Effector memory CD4-positive, alpha-beta T cell (primary cell): ENCODE measurements around the gene PIN1.

ENCODE experiments used
- DNase-seq, 3 donors: peaks; one replicate each; pipeline ENCODE4 v3.0.0-alpha.2; 2020
- H3K27ac ChIP-seq: 2 replicates; pipeline ENCODE4 v1.7.0; 2013; ENCODE audit warnings: mild to moderate bottlenecking, low read length, moderate library complexity; ENCODE audit not compliant: insufficient read depth, poor library complexity, severe bottlenecking
- H3K27me3 ChIP-seq: replicated peaks from 2 replicates; pipeline ENCODE4 v1.7.0; 2013; ENCODE audit warnings: mild to moderate bottlenecking, low read length; ENCODE audit not compliant: insufficient read depth, control insufficient read depth, poor library complexity, severe bottlenecking
- H3K36me3 ChIP-seq: 2 replicates; pipeline ENCODE4 v1.7.0; 2013; ENCODE audit warnings: mild to moderate bottlenecking, low read length, moderate library complexity; ENCODE audit not compliant: control insufficient read depth, insufficient read depth
- H3K4me1 ChIP-seq: 2 replicates; pipeline ENCODE4 v1.7.0; 2013; ENCODE audit warnings: low read length, mild to moderate bottlenecking; ENCODE audit not compliant: control insufficient read depth, insufficient read depth, poor library complexity, severe bottlenecking
- H3K4me3 ChIP-seq: 2 replicates; pipeline ENCODE4 v1.7.0; 2013; ENCODE audit warnings: low read length, low read depth, mild to moderate bottlenecking; ENCODE audit not compliant: insufficient read depth, poor library complexity, severe bottlenecking
- H3K9me3 ChIP-seq: 2 replicates; pipeline ENCODE4 v1.7.0; 2013; ENCODE audit warnings: mild to moderate bottlenecking, low read length, moderate library complexity; ENCODE audit not compliant: control insufficient read depth

The PIN1 gene

GRCh38 chr19:9865732-9866501 lies 30.8 kb downstream of the PIN1 start:
- peak in 2 of 3 donors; percentile 21 to 31 for DNase-seq
- Histone ChIP-seq H3K4me1 (peaks cover 44% of the 10 kb centered on the region), H3K4me3 (no peak overlapping the region), H3K27me3 (no peaks in the 10 kb centered on the region), H3K27ac (no peak overlapping the region), H3K36me3 (no peaks in the 10 kb centered on the region), H3K9me3 (no peaks in the 10 kb centered on the region)

GRCh38 chr19:9868983-9869617 lies 34.0 kb downstream of the PIN1 start:
- peaks cover 13% of the 10 kb centered on the region for H3K4me1 ChIP-seq

GRCh38 chr19:9871626-9872338 lies 36.7 kb downstream of the PIN1 start:
- Histone ChIP-seq H3K4me3 (no peak overlapping the region), H3K27ac (no peak overlapping the region), H3K4me1 (peaks cover under 1% of the 10 kb centered on the region), H3K36me3 (no peaks in the 10 kb centered on the region), H3K9me3 (no peaks in the 10 kb centered on the region), H3K27me3 (no peaks in the 10 kb centered on the region)
- no peak for DNase-seq

More at GRCh38 chr19:9868983-9869617, 34.0 kb downstream of the PIN1 start:
- H3K27ac ChIP-seq = no peak overlapping the region
- H3K27me3 ChIP-seq = no peaks in the 10 kb centered on the region
- no peak overlapping the region for H3K4me3 ChIP-seq
- no peaks in the 10 kb centered on the region for H3K9me3 ChIP-seq
- no peaks in the 10 kb centered on the region for H3K36me3 ChIP-seq
- no peak for DNase-seq

- H3K36me3 ChIP-seq = no peaks in the 10 kb centered on the region
- no peak overlapping the region for H3K4me3 ChIP-seq
- no peaks in the 10 kb centered on the region for H3K4me1 ChIP-seq
- no peaks in the 10 kb centered on the region for H3K27me3 ChIP-seq
- H3K9me3 ChIP-seq = no peaks in the 10 kb centered on the region
- no peak overlapping the region for H3K27ac ChIP-seq
- DNase-seq = no peak
Observed at GRCh38 chr19:9872618-9873242, 37.6 kb downstream of the PIN1 start.

GRCh38 chr19:9875031-9875627 lies 40.0 kb downstream of the PIN1 start:
- H3K27ac ChIP-seq = no peak overlapping the region
- H3K27me3 ChIP-seq = no peaks in the 10 kb centered on the region
- DNase-seq = no peak
- H3K4me3 ChIP-seq = no peak overlapping the region
- no peaks in the 10 kb centered on the region for H3K4me1 ChIP-seq
- no peaks in the 10 kb centered on the region for H3K9me3 ChIP-seq
- no peaks in the 10 kb centered on the region for H3K36me3 ChIP-seq

- Histone ChIP-seq H3K9me3 (no peaks in the 10 kb centered on the region), H3K4me3 (no peak overlapping the region), H3K27ac (no peak overlapping the region), H3K27me3 (no peaks in the 10 kb centered on the region), H3K4me1 (no peaks in the 10 kb centered on the region), H3K36me3 (no peaks in the 10 kb centered on the region)
- DNase-seq = no peak
Observed at GRCh38 chr19:9875796-9876195, 40.7 kb downstream of the PIN1 start.

GRCh38 chr19:9877780-9878510 lies 42.8 kb downstream of the PIN1 start:
- no peaks in the 10 kb centered on the region for H3K27me3 ChIP-seq
- no peak for DNase-seq
- no peak overlapping the region for H3K4me3 ChIP-seq
- no peaks in the 10 kb centered on the region for H3K9me3 ChIP-seq
- H3K36me3 ChIP-seq = no peaks in the 10 kb centered on the region
- H3K4me1 ChIP-seq = no peaks in the 10 kb centered on the region
- H3K27ac ChIP-seq = no peak overlapping the region

- no peak for DNase-seq
- Histone ChIP-seq H3K9me3 (no peaks in the 10 kb centered on the region), H3K4me3 (no peak overlapping the region)
Observed at GRCh38 chr19:9878511-9879196, 43.5 kb downstream of the PIN1 start.

GRCh38 chr19:9881720-9882119 lies 46.6 kb downstream of the PIN1 start:
- no peaks in the 10 kb centered on the region for H3K36me3 ChIP-seq
- no peaks in the 10 kb centered on the region for H3K27me3 ChIP-seq
- DNase-seq = no peak
- H3K4me1 ChIP-seq = no peaks in the 10 kb centered on the region
- no peaks in the 10 kb centered on the region for H3K9me3 ChIP-seq
- H3K27ac ChIP-seq = no peak overlapping the region
- H3K4me3 ChIP-seq = no peak overlapping the region

More at GRCh38 chr19:9878511-9879196, 43.5 kb downstream of the PIN1 start:
- Histone ChIP-seq H3K36me3 (no peaks in the 10 kb centered on the region), H3K4me1 (no peaks in the 10 kb centered on the region), H3K27ac (no peak overlapping the region), H3K27me3 (no peaks in the 10 kb centered on the region)
